Coronary artery (tissue), 2 donors: ENCODE results near the gene TTC31.

Experiments used
- DNase-seq: peaks from one replicate; pipeline ENCODE4 v3.0.0-alpha.2; 2017; ENCODE audit warnings: low spot score
- H3K27ac ChIP-seq, 2 donors: fragments of 200-600 bp; sonication (generic); one replicate each; pipeline ENCODE4 v1.5.1; 2016 to 2019
- H3K4me3 ChIP-seq: fragments of 200-600 bp; sonication (generic); 2 replicates; pipeline ENCODE4 v1.5.1; 2016; ENCODE audit warnings: mild to moderate bottlenecking, moderate library complexity
- TF ChIP-seq, protein P1 (sequence below): fragments of 200-600 bp; sonication (generic); IDR thresholded peaks from one replicate; pipeline ENCODE4 v1.5.1; 2019; ENCODE audit warnings: antibody characterized with exemption

Gene TTC31

GRCh38 chr2:74500578-74500946 is 17.7 kb downstream of the TTC31 start:
- Histone ChIP-seq H3K27ac (no peak overlapping the region), H3K4me3 (no peak overlapping the region)
- no peak for DNase-seq
- TF ChIP-seq, protein P1, sequence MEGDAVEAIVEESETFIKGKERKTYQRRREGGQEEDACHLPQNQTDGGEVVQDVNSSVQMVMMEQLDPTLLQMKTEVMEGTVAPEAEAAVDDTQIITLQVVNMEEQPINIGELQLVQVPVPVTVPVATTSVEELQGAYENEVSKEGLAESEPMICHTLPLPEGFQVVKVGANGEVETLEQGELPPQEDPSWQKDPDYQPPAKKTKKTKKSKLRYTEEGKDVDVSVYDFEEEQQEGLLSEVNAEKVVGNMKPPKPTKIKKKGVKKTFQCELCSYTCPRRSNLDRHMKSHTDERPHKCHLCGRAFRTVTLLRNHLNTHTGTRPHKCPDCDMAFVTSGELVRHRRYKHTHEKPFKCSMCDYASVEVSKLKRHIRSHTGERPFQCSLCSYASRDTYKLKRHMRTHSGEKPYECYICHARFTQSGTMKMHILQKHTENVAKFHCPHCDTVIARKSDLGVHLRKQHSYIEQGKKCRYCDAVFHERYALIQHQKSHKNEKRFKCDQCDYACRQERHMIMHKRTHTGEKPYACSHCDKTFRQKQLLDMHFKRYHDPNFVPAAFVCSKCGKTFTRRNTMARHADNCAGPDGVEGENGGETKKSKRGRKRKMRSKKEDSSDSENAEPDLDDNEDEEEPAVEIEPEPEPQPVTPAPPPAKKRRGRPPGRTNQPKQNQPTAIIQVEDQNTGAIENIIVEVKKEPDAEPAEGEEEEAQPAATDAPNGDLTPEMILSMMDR, result no peak

DNA sequence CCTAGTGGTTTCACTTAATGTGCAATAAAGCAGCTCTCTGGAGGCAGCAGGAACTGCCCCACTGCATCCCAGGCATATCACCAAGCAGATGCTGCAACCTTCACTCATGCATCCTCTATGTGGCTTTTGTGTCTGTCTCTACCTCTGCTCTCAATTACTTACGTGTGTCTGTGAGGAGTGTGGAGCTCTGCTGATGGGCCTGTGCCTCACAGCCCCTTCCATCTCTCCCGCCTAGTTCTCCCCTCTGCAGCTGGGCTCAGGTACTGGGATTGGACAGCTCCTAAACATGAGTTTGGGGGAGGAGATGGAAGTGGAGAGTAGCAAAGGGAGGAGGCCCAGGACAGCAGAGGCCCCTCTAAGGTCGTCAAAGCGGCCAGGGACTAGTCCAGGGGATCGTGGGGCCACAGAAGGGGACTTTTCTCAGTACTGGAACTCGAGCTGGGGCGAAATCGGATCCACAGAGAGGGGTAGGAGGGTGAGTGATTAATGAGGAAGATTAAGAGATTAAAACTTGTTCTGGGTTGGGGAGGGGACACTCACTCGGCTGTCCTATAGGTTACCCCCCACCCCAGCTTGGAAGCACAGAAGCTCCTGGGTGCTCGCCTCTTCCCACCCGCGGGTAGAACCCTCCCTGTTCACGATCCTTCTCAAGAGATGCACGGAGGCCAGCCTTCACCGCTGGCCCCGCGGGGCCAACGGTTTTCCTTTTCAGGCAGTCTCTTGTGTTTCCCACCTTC is 18.6 kb downstream of the TTC31 start:
- Histone ChIP-seq H3K27ac (no peak overlapping the region), H3K4me3 (no peak overlapping the region)
- TF ChIP-seq, protein P1, result no peak
- DNase-seq, result no peak

- H3K4me3 ChIP-seq, result peak overlapping the region; percentile 82
- peak overlapping the region in 1 of 2 donors; percentile 80 for H3K27ac ChIP-seq
- TF ChIP-seq, protein P1, result no peak
- DNase-seq, result peak; percentile 68
Observed at GRCh38 chr2:74502147-74502719, 19.4 kb downstream of the TTC31 start.

GRCh38 chr2:74502720-74503505 is 20.0 kb downstream of the TTC31 start:
- H3K27ac ChIP-seq, result peak overlapping the region; percentile 6 to 80
- TF ChIP-seq, protein P1, result no peak
- H3K4me3 ChIP-seq, result peak overlapping the region; percentile 82
- DNase-seq, result peak; percentile 87

DNA sequence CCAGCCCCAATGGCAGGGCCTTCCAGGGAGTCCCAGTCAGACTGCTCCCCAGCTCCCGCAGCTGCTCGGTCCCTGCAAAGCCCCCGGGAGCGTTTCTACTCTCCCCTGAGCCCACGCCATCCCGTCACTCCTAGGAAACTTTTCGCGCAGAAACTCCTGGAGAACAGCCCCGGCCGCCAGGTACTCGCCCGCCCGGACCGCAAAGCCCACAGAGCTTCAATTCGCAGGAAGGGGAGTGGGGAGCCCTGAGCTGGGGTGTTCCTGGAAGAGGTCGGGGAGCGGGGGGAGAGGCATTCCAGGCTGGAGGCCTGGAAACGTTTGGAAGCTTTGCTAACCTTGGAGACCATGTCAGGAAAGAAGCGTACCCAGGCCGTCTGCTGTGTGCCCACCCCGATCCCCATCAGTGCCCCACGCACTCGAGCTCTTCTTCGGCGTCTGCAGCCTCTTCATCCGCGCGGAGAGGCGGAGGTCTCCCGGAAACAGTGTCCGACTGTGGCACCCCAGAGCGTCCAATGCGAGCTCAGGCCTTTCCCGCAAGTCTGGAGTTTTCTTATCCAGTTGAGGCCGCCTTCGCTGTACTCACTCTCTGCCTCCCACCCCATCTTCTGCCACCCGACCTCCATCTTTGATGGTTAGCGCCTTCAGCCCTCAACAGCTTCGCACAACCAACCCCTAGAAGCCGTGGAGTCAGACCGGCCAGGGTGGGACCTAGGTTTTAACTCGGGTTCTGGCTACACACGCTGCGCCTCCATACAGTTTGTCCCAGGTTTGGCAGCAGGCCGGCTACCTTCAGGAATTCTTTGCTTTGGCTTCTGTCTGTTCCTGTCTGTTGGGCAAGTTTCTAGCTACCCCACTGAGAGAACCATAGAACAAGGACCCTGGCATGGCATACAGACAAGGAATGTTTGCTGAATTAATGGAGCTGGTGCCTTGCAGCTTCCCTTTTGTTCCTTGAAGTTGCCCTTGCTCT is 20.9 kb downstream of the TTC31 start:
- peak overlapping the region; percentile 82 for H3K4me3 ChIP-seq
- TF ChIP-seq, protein P1, result no peak
- peak overlapping the region; percentile 6 to 80 for H3K27ac ChIP-seq
- DNase-seq, result no peak

GRCh38 chr2:74504591-74504990 is 21.7 kb downstream of the TTC31 start:
- DNase-seq, result no peak
- no peak overlapping the region for H3K27ac ChIP-seq
- TF ChIP-seq, protein P1, result no peak
- H3K4me3 ChIP-seq, result no peak overlapping the region
